Spleen (tissue), 11 donors: ENCODE measurements around the gene SORL1. TPM values are rescaled to one million over a fixed set of nuclear protein-coding genes. Genes with fewer than 3 reads are reported as not detected.

Experiments used
- DNase-seq: peaks from one replicate; pipeline ENCODE4 v3.0.0-alpha.2; 2020
- H3K27ac ChIP-seq, 8 donors: fragments of 200-600 bp; sonication (generic) in 7 of 8; 1 replicate in 4 of 8; 2 replicates in 4 of 8; pipeline versions ENCODE4 v1.5.0 to v1.8.0; 2016 to 2021; ENCODE audit warnings: inconsistent platforms in 4 of 8, mild to moderate bottlenecking in 4 of 8, moderate library complexity in 1 of 8
- H3K27me3 ChIP-seq, 7 donors: fragments of 200-600 bp; sonication (generic) in 6 of 7; replicated peaks in 1 of 7; 1 replicate in 4 of 7; 2 replicates in 3 of 7; pipeline versions ENCODE4 v1.5.0 to v1.8.0; 2016 to 2021; ENCODE audit warnings: inconsistent platforms in 3 of 7, mild to moderate bottlenecking in 1 of 7
- H3K36me3 ChIP-seq, 6 donors: fragments of 200-600 bp; sonication (generic) in 5 of 6; 1 replicate in 4 of 6; 2 replicates in 2 of 6; pipeline versions ENCODE4 v1.5.0 to v1.8.0; 2016 to 2021; ENCODE audit warnings: inconsistent platforms in 2 of 6
- H3K4me1 ChIP-seq, 6 donors: fragments of 200-600 bp; sonication (generic) in 5 of 6; 1 replicate in 3 of 6; 2 replicates in 3 of 6; pipeline versions ENCODE4 v1.5.0 to v1.8.0; 2016 to 2021; ENCODE audit warnings: inconsistent platforms in 3 of 6
- H3K4me3 ChIP-seq, 8 donors: fragments of 200-600 bp; sonication (generic) in 7 of 8; 1 replicate in 4 of 8; 2 replicates in 4 of 8; pipeline versions ENCODE4 v1.5.0 to v1.8.0; 2016 to 2021; ENCODE audit warnings: inconsistent platforms in 4 of 8, mild to moderate bottlenecking in 4 of 8, moderate library complexity in 2 of 8
- H3K9me3 ChIP-seq, 8 donors: fragments of 200-600 bp; sonication (generic) in 7 of 8; 1 replicate in 4 of 8; 2 replicates in 4 of 8; pipeline versions ENCODE4 v1.5.0 to v1.8.0; 2016 to 2021; ENCODE audit warnings: inconsistent platforms in 4 of 8
- CTCF ChIP-seq, 11 experiments: fragments of 200-600 bp in 7 of 11; fragments of 450-650 bp in 4 of 11; sonication (generic) in 4 of 11; IDR thresholded peaks in 8 of 11; conservative IDR thresholded peaks in 3 of 11; 1 replicate in 7 of 11; 2 replicates in 4 of 11; pipeline versions ENCODE4 v1.4.0 to v1.8.0; 2016 to 2021; ENCODE audit warnings: antibody characterized with exemption in 11 of 11, inconsistent platforms in 4 of 11, mild to moderate bottlenecking in 1 of 11
- POLR2A ChIP-seq, 3 donors: fragments of 450-650 bp; IDR thresholded peaks; one replicate each; pipeline ENCODE4 v1.5.1; 2017; ENCODE audit warnings: antibody characterized with exemption in 3 of 3, mild to moderate bottlenecking in 1 of 3
- POLR2AphosphoS5 ChIP-seq, 3 donors: sonication (generic); formaldehyde crosslinking; IDR thresholded peaks; one replicate each; pipeline ENCODE4 v1.5.1; 2017; ENCODE audit warnings: antibody characterized with exemption in 3 of 3
- WGBS, 5 donors: extraction: QIAGEN DNeasy Blood & Tissue Kit in 3 of 5; methylation state at CpG; one replicate each; pipeline versions ENCODE4 v1.1.5 to v1.1.7; 2013 to 2018; 5-methylcytosine and 5-hydroxymethylcytosine counted together
- intact Hi-C: fragments of 100-400 bp; cut with DNase I; formaldehyde crosslinking; loops from one replicate; pipeline ENCODE4 v1.15.0; 2023; ENCODE audit warnings: low total_unique reads
- polyA plus RNA-seq, 3 donors: library from polyadenylated mRNA; stranded (reverse); fragments of 200-250 nt; gene quantifications; one replicate each; pipeline ENCODE4 v1.2.1, GENCODE V29; 2013
- total RNA-seq, 7 donors: library from RNA; depleted of rRNA in 3 of 7; stranded (reverse); fragments of >200 nt in 3 of 7; fragmentation: NEBNext Ultra II Directional in 4 of 7; extraction: Animal tissue kit (Norgen Biotek cat#: 25700) in 4 of 7; gene quantifications; one replicate each; pipeline versions ENCODE4 v1.1.0 to v1.2.1, GENCODE V29; 2016 to 2021
- donor health status: healthy with polysubstance abuse.
- donor health status: DM: no; HTN: no; CAD: no; lungs with moderate emphysema.
- donor health status: DM: no; HTN: no; CAD: no.
- donor health status: Bipolar disorder and iron deficiency.
- donor health status: healthy.
- donor health status: DM: no; HTN: no; CAD: no.
- donor health status: DM: yes; HTN: yes; CAD: no.

Gene SORL1
- total and polyA plus RNA-seq, 10 donors, result 3.8 to 328 (median 148) TPM

- Histone ChIP-seq H3K9me3 (no peaks in the 10 kb centered on the region), H3K36me3 (no peaks in the 10 kb centered on the region), H3K4me3 (peak overlapping the region; percentile 20 to 70 (median 41)), H3K27ac (peak overlapping the region; percentile 63 to 82 (median 72)), H3K27me3 (peaks cover 0 to 16% (median 0%) of the 10 kb centered on the region in 7 donors), H3K4me1 (peaks cover 4 to 19% (median 15%) of the 10 kb centered on the region in 6 donors)
- intact Hi-C loops, result loop anchor here (2.0 to 5.0 kb wide), 2 partner anchors 547 to 852 kb away; no protein-coding TSS in a partner anchor
- WGBS, 5 donors, result 1 to 2% (median 2%) methylated on average over 39 to 44 of the region's 44 CpGs
- TF ChIP-seq POLR2AphosphoS5 (IDR thresholded peaks at IDR 0.05) (peak in 2 of 3 donors; percentile 33 to 71), POLR2A (IDR thresholded peaks at IDR 0.05) (no peak), CTCF (IDR thresholded peaks at IDR 0.05 in 8 of 11, conservative IDR thresholded peaks at IDR 0.05 in 3 of 11) (peak; percentile 57 to 88 (median 79))
- peak; percentile 94 for DNase-seq
Observed at GRCh38 chr11:121655537-121656327, 203.6 kb downstream of the SORL1 start.

- Histone ChIP-seq H3K27me3 (peaks cover 0 to 16% (median 0%) of the 10 kb centered on the region in 7 donors), H3K27ac (peak overlapping the region; percentile 63 to 82 (median 72)), H3K9me3 (no peaks in the 10 kb centered on the region), H3K4me3 (peak overlapping the region in 5 of 8 donors; percentile 38 to 70 (median 48)), H3K36me3 (no peaks in the 10 kb centered on the region), H3K4me1 (peaks cover 4 to 19% (median 15%) of the 10 kb centered on the region in 6 donors)
- TF ChIP-seq CTCF (IDR thresholded peaks at IDR 0.05 in 8 of 11, conservative IDR thresholded peaks at IDR 0.05 in 3 of 11) (no peak), POLR2A (IDR thresholded peaks at IDR 0.05) (no peak), POLR2AphosphoS5 (IDR thresholded peaks at IDR 0.05) (no peak)
- intact Hi-C loops, result loop anchor here (5.0 kb wide), 1 partner anchor 851 kb away; no protein-coding TSS in a partner anchor
- no peak for DNase-seq
- 74 to 84% (median 82%) methylated on average over 18 to 19 of the region's 19 CpGs for WGBS, 5 donors
Observed at GRCh38 chr11:121656328-121657090, 204.4 kb downstream of the SORL1 start.

GRCh38 chr11:121657146-121657545, 205.0 kb downstream of the SORL1 start:
- WGBS, 5 donors, result 83 to 98% (median 94%) methylated on average over 6 of the region's 6 CpGs
- Histone ChIP-seq H3K27me3 (peaks cover 0 to 16% (median 0%) of the 10 kb centered on the region in 7 donors), H3K4me1 (peaks cover 4 to 19% (median 15%) of the 10 kb centered on the region in 6 donors), H3K27ac (no peak overlapping the region), H3K36me3 (no peaks in the 10 kb centered on the region), H3K9me3 (no peaks in the 10 kb centered on the region), H3K4me3 (no peak overlapping the region)
- intact Hi-C loops, result loop anchor here (5.0 kb wide), 1 partner anchor 850 kb away; no protein-coding TSS in a partner anchor
- DNase-seq, result no peak
- no peak for TF ChIP-seq POLR2A (IDR thresholded peaks at IDR 0.05)

GRCh38 chr11:121659811-121660210, 207.7 kb downstream of the SORL1 start:
- no peak overlapping the region for H3K27ac ChIP-seq
- H3K9me3 ChIP-seq, result no peaks in the 10 kb centered on the region
- no peak for DNase-seq
- H3K4me1 ChIP-seq, result peaks cover 4 to 18% (median 15%) of the 10 kb centered on the region in 6 donors
- H3K36me3 ChIP-seq, result no peaks in the 10 kb centered on the region
- WGBS, 5 donors, result 82 to 91% (median 85%) methylated on average over 3 of the region's 3 CpGs
- intact Hi-C loops, result loop anchor here (5.0 kb wide), 1 partner anchor 847 kb away; no protein-coding TSS in a partner anchor
- TF ChIP-seq POLR2A (IDR thresholded peaks at IDR 0.05), result no peak
- no peak for TF ChIP-seq CTCF (IDR thresholded peaks at IDR 0.05 in 8 of 11, conservative IDR thresholded peaks at IDR 0.05 in 3 of 11)
- no peak for TF ChIP-seq POLR2AphosphoS5 (IDR thresholded peaks at IDR 0.05)
- H3K4me3 ChIP-seq, result no peak overlapping the region
- peaks cover 0 to 7% (median 0%) of the 10 kb centered on the region in 7 donors for H3K27me3 ChIP-seq
